GM21381 (cell line): ENCODE data around the gene ZNF625.

Experiments
- ATAC-seq: cut with Tn5 transposase; IDR thresholded peaks from one replicate; pipeline ENCODE4 v1.9.1; 2021; ENCODE audit warnings: mild to moderate bottlenecking, moderate library complexity; ENCODE audit not compliant: unreplicated experiment

The ZNF625 gene

DNA sequence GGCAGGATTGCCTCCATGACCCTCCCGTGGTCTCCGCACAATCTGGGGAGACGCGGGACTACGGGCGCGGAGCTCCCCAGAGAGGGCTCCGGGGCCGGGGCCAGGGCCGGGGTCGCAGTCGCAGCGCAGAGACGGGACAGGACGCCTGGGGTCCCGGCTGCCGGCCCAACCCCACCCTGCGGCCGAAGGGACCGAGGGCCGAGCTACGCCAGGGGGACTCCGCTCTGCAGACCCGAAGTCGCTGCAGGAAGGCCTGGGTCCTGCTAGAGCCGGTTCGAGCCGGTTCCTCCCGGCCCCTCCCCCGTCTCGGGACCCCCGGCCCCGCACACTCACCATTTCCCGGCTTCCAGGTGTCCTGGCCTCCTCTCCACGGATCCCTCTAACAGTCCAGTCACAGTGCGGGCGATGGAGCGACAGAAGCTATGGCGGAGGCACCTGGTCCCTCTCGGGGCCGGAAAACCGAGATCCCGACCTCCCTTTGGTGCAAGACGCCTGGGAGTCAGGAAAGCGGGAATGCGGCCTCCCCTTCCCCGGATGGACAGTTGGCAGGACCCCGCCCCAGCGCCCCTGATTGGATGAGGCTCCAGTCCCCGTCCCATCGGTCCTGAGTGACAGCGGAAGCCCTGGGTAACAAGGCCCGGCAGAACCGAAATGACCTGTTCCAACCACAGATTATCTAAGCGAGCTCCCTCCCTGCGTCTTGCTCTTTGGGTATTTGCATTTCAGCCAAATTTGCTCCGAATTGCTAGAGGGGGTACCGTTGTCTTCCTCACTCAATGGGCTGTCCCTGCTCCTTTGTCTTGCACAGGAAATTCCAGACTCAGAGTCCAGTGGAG lies at the start of gene ZNF625:
TSS of gene ZNF625 (minus strand) at position 512 of the 836 bp plus-strand sequence. CDS start at position 336, 176 bp downstream.
- ATAC-seq: no peak

- ATAC-seq: no peak
Measured at GRCh38 chr19:12205296-12205695, 48.8 kb upstream of the ZNF625 start.

DNA sequence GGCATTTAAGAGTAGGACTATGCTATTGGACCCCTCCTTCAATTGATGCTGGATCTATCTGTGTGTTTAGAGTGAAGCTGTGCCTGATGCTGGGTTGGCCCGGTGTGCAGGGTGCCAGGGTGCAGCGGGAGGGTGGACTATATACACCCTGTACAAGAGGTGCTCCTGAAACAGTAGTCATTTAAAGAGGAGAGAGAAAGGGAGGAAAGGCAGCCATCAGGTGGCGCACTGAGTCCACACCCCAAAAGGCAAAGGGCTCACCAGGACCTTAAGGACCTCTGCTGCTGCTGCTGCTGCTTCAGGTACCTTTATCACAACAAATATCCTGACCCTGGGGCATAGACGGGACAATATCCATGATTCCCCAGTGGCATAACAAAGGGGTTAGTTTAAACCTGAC lies 45.7 kb upstream of the ZNF625 start:
- ATAC-seq: no peak

DNA sequence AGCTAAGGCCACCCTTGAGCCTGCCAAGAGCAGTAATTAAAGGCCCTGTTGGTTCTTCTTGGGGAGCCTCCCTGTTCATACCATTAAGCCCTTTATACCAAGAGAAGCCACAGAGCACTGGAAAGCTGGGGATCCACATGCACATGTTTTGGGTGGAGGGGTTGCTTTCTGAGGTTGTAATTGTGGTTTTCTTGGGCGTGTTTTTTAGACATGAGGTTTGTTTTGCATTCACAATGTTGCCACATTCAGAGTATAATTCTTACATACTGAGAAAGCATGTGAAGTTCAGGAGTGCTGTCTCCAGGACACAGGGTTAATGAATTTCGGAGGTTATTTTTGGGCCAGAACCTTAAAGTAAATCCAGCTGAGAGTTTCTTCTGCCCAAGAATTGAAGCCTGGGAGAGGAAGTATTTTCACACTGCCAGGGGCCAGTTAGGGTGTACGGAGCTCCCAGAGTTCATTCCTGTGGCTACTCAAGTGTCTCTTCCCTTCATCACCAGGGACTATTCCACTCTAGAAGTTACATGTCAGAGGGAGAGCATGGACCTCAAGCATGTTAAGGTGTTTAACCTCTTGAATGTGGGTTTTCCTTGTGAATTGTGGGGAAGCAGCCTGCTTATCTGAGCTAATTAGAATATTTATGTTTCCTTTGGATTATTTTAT lies 43.4 kb upstream of the ZNF625 start:
- no peak for ATAC-seq

DNA sequence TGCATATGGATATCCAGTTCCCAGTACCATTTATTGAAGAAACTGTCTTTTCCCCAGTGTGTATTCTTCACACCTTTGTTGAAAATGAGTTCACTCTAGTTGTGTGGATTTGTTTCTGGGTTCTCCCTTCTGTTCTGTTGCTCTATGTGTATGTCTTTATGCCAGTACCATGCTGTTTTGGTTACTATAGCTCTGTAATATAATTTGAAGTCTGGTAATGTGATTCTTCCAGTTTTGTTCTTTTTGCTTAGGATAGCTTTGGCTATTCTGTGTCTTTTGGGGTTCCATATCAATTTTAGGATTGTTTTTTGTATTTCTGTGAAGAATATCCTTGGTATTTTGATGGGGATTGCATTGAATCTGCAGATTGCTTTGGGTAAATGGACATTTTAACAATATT lies 41.6 kb upstream of the ZNF625 start:
- no peak for ATAC-seq

- ATAC-seq: no peak
Measured at GRCh38 chr19:12194827-12195731, 38.5 kb upstream of the ZNF625 start.

DNA sequence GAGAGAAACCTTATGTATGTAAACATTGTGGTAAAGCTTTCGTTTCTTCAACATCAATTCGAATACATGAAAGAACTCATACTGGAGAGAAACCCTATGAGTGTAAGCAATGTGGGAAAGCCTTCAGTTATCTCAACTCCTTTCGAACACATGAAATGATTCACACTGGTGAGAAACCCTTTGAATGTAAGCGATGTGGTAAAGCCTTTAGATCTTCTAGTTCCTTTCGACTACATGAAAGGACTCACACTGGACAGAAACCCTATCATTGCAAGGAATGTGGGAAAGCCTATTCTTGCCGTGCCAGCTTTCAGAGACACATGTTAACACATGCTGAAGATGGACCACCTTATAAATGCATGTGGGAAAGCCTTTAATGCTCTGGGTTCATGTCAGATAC lies 31.1 kb upstream of the ZNF625 start:
- ATAC-seq: no peak

DNA sequence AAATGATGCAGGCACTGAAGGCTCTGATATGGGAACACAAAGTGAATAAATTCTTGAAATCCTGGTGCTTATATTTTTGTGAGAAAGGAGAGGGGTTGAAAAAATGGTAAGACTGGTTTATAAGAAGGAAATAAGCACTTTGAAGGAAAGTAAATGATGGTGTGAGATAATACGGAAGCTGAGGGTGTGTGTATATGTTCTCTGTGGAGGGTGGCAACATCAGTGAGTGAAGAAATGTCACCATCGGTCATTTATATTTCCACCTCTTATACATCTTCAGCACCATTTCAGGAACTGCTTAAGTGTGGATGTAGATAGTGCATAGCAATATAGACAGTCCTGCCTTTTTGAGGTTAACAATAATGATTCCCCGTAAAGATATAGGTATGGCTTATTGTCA lies 23.8 kb upstream of the ZNF625 start:
- ATAC-seq: no peak

DNA sequence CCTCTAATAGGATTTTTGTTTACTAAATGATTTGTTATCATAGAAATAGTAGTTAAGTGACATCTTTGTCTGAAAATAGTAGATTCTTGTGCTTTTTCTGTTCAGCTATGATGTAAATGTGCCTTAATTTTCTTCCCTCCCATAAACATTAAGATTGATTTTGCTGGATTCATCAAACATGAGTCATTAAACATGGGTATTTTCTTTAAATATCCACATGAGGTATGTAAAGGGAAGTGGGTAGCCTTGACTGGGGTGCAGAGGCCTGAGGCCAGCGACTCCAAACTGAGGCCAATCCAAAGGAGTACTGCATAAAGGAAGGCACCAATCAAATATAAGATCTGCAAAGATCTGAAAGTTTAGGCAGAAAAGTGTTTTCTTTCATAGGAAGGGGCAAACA lies 10.1 kb upstream of the ZNF625 start:
- ATAC-seq: no peak

GRCh38 chr19:12163826-12164225 lies 7.3 kb upstream of the ZNF625 start:
- no peak for ATAC-seq

DNA sequence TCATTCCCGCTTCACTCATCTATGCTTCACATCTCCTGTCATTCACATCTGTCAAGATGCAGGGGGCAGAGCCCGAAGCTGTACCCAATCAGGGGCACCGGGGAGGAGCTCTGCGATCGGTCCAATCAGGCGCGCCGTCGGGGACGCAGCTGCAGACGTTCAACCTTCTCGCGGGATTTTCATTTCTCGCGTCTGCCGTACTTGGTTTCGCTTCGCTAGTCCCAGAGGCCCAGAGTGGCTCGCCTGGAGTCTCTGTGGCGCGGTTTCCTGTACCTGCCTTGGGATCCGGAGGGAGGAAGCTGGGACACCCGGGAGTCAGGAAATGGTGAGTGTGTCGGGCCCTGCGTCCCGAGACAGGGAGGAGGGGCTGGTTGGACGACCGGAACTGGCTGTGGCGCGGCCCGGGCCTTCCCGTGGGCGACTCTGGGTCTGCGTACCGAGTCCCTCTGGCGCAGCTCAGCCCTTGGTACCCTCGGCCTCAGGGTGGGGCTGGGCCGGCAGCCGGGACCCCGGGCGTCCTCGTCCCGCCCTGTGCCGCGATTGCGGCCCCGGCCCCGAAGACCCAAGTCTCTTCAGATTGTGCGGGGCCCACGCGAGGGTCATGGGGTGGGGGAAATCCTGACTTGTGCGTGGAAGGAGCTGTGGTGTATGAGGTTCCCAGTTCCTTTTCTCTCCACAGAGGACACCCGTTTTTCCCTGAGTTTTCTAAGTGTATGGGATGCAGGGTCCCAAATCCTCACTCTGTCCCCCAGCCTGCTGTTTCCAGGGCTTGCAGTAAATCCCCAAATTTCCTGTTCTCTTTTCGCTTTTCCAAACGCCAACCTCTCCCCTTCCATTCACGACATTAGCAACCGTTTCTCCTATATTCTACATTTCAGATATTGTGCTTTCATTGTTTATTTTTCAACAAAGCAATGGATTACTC lies 6.6 kb upstream of the ZNF625 start, which contains the start of gene ZNF136:
TSS of gene ZNF136 (plus strand) at position 215 of the 925 bp plus-strand sequence. CDS start at position 323, 108 bp downstream.
- peak; percentile 94 for ATAC-seq

DNA sequence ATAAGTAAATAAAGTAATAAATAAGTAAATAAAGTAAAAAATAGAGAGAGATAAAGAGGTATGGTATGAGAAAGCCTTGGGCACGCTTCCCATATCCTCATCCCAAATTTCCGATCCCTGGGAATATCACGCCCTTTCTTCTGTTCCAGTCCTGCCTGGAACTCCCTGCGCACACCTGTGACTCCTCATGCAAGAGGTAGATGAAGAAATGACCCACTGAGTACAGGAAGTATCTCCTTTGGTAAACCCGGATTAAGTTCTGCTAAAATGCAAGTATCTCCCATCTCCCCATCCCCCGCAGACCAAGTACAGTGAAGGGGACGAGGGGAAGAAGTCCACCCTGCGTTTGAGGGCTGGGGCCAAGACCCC lies 6.0 kb upstream of the ZNF625 start:
- no peak for ATAC-seq

DNA sequence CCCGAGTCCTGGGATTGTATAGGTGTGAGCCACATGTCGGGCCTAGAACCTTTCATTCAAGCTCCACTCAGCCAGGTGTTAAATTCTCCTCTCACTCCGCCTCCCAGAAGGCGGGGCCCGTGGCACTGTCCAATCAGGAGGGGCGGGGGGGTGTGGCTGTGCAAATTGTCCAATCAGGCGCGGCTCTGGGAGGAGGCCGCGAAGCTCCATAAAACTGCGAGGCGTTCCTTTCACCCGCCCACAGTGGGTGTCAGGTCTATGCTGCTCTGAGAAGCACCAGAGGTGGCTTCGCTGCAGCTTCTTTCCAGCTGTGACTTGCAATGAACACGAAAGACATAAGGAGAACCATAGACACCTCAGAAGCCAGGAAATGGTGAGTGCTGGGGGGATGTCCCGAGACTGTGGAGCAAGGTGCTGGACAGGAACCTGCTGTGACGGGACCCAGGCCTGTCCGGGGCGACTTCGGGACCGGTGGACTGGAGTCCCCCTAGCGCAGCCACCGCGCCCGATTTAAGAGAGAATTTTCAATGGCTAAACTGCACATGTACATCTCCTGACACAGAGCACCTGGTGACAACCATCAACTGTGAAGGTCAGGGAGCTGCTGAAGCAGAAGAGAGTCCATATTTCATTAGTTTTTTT lies 3.4 kb upstream of the ZNF625 start:
- no peak for ATAC-seq

- ATAC-seq: no peak
Measured at GRCh38 chr19:12155324-12155860, 1.1 kb downstream of the ZNF625 start.

GRCh38 chr19:12145348-12145747 lies 11.2 kb downstream of the ZNF625 start:
- ATAC-seq: no peak

GRCh38 chr19:12141405-12141736 lies 15.2 kb downstream of the ZNF625 start:
- ATAC-seq: no peak

GRCh38 chr19:12140545-12141404 lies 15.8 kb downstream of the ZNF625 start:
- no peak for ATAC-seq

DNA sequence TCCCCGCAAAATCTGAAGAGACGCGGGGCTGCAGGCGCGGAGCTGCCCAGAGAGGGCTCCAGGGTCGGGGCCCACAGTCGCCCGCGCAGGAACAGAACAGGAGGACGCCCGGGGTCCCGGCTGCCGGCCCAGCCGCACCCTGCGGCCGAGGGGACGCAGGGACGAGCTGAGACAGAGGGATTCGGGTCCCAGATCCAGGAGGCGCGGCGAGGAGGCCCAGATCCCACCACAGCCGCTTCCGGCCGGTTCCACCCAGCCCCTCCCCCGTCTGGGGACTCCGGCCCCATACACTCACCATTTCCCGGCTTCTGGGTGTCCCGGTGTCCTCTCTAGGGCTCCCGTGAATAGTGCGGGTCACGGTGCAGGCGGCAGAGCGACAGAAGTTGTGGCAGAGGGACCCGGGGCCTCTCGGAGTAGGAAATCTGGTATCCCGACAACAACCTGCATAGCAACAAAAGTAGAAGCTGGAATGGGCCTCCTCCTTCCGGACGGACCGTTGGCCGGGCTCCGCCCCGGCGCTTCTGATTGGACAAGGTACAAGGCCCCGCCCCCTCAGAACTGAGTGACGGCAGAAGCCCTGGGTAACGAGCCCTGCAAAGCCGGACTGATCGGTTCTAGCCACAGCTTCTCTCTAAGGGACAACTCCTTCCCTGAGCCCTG lies 16.5 kb downstream of the ZNF625 start, which contains the start of gene ZNF20:
TSS of gene ZNF20 (minus strand) at position 466 of the 660 bp plus-strand sequence. CDS start at position 298, 168 bp downstream.
- ATAC-seq: peak; percentile 85
